Stomach (tissue), 4 donors: ENCODE results near the gene TFAP2D.

Source experiments
- POLR2A ChIP-seq, 4 donors: fragments of 450-650 bp; IDR thresholded peaks; one replicate each; pipeline ENCODE4 v1.6.1; 2016; ENCODE audit warnings: antibody characterized with exemption in 4 of 4, control low read depth in 2 of 4, mild to moderate bottlenecking in 1 of 4, moderate library complexity in 1 of 4
- TF ChIP-seq, protein P1 (sequence below), 7 experiments: fragments of 450-650 bp in 4 of 7; fragments of 200-600 bp in 3 of 7; sonication (generic) in 3 of 7; IDR thresholded peaks; one replicate each; pipeline ENCODE4 v1.5.1; 2016 to 2019; ENCODE audit warnings: antibody characterized with exemption in 7 of 7, control low read depth in 2 of 7, mild to moderate bottlenecking in 1 of 7

DNA sequence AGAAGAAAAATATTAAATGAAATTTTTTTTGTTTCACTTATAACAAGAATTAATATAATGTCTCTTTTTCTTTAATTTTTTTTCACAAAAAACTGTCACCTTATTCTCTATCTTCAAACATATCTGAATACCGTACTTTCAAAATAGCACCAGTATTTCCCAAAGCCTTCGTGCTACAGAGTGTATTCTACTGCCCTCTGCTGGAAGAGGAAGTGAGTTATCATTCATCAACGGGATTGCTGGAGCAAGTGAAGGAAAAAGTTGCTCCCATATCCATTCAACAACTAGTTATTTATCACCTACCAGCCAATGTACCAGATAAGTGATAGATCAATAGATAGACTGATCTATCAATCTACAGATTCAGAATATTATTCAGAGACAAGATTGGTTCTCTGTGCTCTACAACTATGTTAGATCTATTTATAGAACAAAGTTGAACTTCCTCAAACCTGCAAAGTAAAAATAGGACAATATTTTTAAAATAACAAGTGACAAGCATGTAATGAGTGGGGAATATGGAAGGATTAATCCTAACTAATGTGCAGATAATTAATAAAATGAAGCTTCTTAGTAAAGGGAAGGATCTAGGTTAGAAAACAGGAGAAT lies 78.7 kb downstream of the TFAP2D start:
- no peak for TF ChIP-seq POLR2A (IDR thresholded peaks at IDR 0.05)
- TF ChIP-seq, protein P1, sequence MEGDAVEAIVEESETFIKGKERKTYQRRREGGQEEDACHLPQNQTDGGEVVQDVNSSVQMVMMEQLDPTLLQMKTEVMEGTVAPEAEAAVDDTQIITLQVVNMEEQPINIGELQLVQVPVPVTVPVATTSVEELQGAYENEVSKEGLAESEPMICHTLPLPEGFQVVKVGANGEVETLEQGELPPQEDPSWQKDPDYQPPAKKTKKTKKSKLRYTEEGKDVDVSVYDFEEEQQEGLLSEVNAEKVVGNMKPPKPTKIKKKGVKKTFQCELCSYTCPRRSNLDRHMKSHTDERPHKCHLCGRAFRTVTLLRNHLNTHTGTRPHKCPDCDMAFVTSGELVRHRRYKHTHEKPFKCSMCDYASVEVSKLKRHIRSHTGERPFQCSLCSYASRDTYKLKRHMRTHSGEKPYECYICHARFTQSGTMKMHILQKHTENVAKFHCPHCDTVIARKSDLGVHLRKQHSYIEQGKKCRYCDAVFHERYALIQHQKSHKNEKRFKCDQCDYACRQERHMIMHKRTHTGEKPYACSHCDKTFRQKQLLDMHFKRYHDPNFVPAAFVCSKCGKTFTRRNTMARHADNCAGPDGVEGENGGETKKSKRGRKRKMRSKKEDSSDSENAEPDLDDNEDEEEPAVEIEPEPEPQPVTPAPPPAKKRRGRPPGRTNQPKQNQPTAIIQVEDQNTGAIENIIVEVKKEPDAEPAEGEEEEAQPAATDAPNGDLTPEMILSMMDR (IDR thresholded peaks at IDR 0.05): peak in 4 of 7 experiments; percentile 25 to 49 (median 40)
